ENCODE data around the gene CCL8. TPM values are rescaled to one million over a fixed set of nuclear protein-coding genes. Genes with fewer than 3 reads are reported as not detected.

The CCL8 gene
- total and polyA plus RNA-seq, 7 donors = 0.03 to 0.42 (median 0.09) TPM; not detected in 4

- DNase-seq = no peak
- Histone ChIP-seq H3K27ac (no peak overlapping the region), H3K9me3 (peaks cover 4% of the 10 kb centered on the region), H3K27me3 (ENCODE audit: insufficient read depth in 3 of 3, low read length in 2 of 3) (peaks cover 0 to 13% (median 0%) of the 10 kb centered on the region in 3 donors), H3K36me3 (ENCODE audit: insufficient read depth in 1 of 2, low read depth in 1 of 2) (no peaks in the 10 kb centered on the region), H3K4me1 (no peaks in the 10 kb centered on the region), H3K4me3 (no peak overlapping the region)
- no peak for TF ChIP-seq CTCF (IDR thresholded peaks at IDR 0.05)
- intact Hi-C loops (cut with DNase I) = loop anchor here in 1 of 2 donors (5.0 kb wide), 1 partner anchor 41 kb away; the partner anchor contains the start of gene CCL8
- WGBS, 3 donors = 89 to 98% (median 95%) methylated on average over 3 of the region's 3 CpGs
- ATAC-seq = no peak
Observed at GRCh38 chr17:34358631-34359030, 39.4 kb downstream of the CCL8 start.

- DNase-seq = no peak
- WGBS, 3 donors = 72 to 77% (median 73%) methylated on average over 11 of the region's 11 CpGs
- intact Hi-C loops (cut with DNase I) = loop anchor here (1.0 to 5.0 kb wide), 3 partner anchors 160 to 583 kb away; no protein-coding TSS in a partner anchor
- TF ChIP-seq CTCF (IDR thresholded peaks at IDR 0.05) = no peak
- Histone ChIP-seq H3K4me3 (no peak overlapping the region), H3K27ac (no peak overlapping the region), H3K27me3 (ENCODE audit: insufficient read depth in 3 of 3, low read length in 2 of 3) (peaks cover 0 to 16% (median 0%) of the 10 kb centered on the region in 3 donors), H3K36me3 (ENCODE audit: insufficient read depth in 1 of 2, low read depth in 1 of 2) (no peaks in the 10 kb centered on the region), H3K9me3 (no peaks in the 10 kb centered on the region), H3K4me1 (no peaks in the 10 kb centered on the region)
- no peak for ATAC-seq
Observed at GRCh38 chr17:34360601-34361270, 41.5 kb downstream of the CCL8 start.

DNA sequence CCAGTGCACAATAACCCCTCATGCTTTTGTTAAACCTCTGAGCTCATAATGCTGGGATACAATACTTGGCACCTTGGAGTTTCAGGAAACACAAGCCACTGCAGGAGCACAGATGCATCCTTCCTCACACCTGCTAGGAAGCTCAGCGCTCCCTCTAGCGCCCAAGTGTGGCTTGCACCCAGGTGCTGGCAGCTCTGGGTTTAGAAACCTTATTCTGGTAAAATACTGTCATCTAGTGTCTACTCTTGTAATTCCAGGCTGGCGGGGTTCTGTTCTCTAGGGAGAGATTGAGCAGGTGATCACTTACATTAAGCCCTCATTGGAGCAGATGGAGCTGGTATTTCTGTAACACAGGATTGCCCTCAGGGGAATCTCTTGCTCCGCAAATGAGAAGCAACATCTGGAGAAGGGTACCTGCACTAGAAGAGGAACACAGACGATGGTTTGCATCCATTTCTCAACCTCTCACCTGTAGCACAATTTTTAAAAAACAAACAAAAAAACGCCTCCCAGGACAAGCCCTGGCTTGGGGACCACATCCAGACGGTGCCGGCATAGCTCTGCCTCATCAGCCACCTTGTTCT lies 42.3 kb downstream of the CCL8 start:
- DNase-seq (peak; percentile 86 to 90), ATAC-seq (peak; percentile 76 to 92 (median 86))
- intact Hi-C loops (cut with DNase I) = loop anchor here (1.0 to 5.0 kb wide), 3 partner anchors 161 to 584 kb away; no protein-coding TSS in a partner anchor
- TF ChIP-seq CTCF (IDR thresholded peaks at IDR 0.05) = peak; percentile 94
- H3K4me1 ChIP-seq = no peaks in the 10 kb centered on the region
- H3K36me3 ChIP-seq (ENCODE audit: insufficient read depth in 1 of 2, low read depth in 1 of 2) = no peaks in the 10 kb centered on the region
- no peak overlapping the region for H3K27ac ChIP-seq
- H3K9me3 ChIP-seq = no peaks in the 10 kb centered on the region
- H3K27me3 ChIP-seq (ENCODE audit: insufficient read depth in 3 of 3, low read length in 2 of 3) = peaks cover 0 to 16% (median 0%) of the 10 kb centered on the region in 3 donors
- whole genome bisulfite sequencing, 3 donors = 15 to 19% (median 17%) methylated on average over 8 of the region's 8 CpGs
- no peak overlapping the region for H3K4me3 ChIP-seq

GRCh38 chr17:34363183-34363661 lies 44.0 kb downstream of the CCL8 start, which contains the start of gene CCL1:
CCL1 (minus strand) TSS chr17:34363233; CDS start chr17:34363161, 72 bp downstream.
- Histone ChIP-seq H3K9me3 (no peaks in the 10 kb centered on the region), H3K27me3 (ENCODE audit: insufficient read depth in 3 of 3, low read length in 2 of 3) (peaks cover 0 to 20% (median 0%) of the 10 kb centered on the region in 3 donors), H3K36me3 (ENCODE audit: insufficient read depth in 1 of 2, low read depth in 1 of 2) (no peaks in the 10 kb centered on the region), H3K4me1 (no peaks in the 10 kb centered on the region), H3K27ac (no peak within 1 kb of the TSS), H3K4me3 (no peak within 1 kb of the TSS)
- ATAC-seq = no peak
- no peak for TF ChIP-seq CTCF (IDR thresholded peaks at IDR 0.05)
- WGBS, 3 donors = 54 to 62% (median 58%) methylated on average over 5 of the region's 5 CpGs
- intact Hi-C loops (cut with DNase I) = loop anchor here in 1 of 2 donors (5.0 kb wide), 1 partner anchor 586 kb away; no protein-coding TSS in a partner anchor
- no peak for DNase-seq
